GM18907 (cell line): ENCODE results near the gene UNK.

Experiments used
- ATAC-seq: cut with Tn5 transposase; IDR thresholded peaks from one replicate; pipeline ENCODE4 v1.9.1; 2021; ENCODE audit warnings: mild to moderate bottlenecking, moderate library complexity; ENCODE audit not compliant: unreplicated experiment

Gene UNK

GRCh38 chr17:75818326-75818885, 33.8 kb downstream of the UNK start:
- ATAC-seq = no peak

DNA sequence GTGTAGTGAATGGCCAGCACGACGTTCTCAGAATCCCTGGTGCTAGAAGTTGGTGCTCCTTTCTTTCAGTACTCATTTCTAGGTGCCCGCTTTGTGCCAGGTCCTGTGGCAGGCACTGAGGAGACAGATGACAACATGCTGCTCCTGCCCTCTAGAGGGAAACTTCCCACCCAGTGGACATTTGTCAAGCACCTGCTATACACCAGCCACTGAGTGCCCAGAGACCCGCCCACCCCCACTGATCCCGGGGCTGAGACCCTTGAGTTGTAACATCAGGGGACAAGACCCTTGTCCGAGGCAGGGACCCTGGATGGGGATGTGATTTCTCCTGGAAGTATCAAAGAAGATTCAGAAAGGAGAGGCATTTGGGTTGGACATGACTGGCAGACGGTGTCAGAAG, 34.5 kb downstream of the UNK start:
- no peak for ATAC-seq

- ATAC-seq = no peak
Measured at GRCh38 chr17:75819678-75820077, 35.1 kb downstream of the UNK start.

DNA sequence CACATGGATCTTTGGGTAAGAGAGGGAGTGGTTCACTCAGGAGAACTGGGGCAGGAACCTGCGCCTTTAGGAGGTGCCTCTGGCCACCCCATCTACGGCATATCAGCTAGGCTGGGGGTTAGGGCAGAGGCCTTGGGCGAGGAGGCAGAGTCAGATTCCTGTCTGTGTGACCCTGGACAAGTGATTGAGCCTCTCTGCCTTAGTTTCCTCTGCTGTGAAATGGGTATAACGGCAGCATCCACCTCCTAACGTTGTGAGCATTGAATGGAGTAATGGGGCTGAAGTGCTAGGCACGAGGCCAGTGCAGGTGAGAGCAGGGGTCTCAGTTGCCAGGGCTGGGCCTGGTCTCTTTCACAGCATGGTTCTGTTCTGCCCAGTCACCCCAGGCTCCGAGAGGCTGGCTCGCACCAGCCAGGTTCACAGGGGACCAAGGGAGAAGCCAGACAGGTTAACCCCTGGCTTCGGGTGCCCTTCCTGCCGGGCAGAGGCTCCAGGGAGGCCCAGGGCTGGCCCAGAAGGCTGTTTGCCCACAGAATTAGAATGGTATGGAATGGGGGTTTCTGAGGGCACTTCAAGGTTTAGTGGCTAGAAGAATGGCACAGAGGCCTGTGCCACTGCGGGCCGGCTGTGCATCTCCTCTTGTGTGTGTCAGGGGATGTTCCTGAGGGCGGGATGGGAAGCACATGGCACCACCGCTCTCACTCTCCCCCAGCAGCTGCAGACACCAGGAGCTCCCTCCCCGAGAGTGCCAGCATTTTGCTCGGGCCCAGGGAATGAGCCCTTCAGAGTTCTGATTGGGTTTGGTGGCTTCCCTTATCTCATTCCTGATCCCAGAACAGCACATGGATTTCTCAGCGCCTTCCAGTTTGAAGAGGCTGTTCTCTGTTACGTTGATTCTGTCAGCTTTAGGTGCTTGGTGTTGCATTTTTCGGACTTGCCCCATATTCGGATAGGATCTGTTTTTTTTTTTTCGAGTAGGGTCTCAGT, 35.8 kb downstream of the UNK start:
- ATAC-seq = no peak

- no peak for ATAC-seq
Measured at GRCh38 chr17:75821552-75821951, 36.9 kb downstream of the UNK start.

GRCh38 chr17:75822119-75822799, 37.7 kb downstream of the UNK start:
- ATAC-seq = no peak

DNA sequence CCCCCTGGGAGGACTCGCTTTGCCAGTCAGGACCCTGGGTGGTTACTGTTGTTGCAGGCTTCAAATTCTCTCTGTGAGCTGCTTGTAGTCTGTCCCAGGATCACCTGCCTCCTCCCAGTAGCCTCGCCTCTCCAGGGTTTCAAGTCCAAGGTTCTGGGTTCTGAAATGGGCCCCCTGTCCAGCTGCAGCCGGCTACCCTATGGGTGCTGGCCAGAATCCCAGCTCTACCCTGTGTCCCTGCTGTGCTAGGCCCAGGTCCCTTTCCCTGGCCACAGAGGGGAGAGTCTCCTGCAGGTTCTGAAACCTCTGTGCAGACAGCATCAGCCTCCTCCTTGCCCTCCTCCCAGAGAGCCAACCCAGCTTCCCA, 38.2 kb downstream of the UNK start:
- no peak for ATAC-seq

DNA sequence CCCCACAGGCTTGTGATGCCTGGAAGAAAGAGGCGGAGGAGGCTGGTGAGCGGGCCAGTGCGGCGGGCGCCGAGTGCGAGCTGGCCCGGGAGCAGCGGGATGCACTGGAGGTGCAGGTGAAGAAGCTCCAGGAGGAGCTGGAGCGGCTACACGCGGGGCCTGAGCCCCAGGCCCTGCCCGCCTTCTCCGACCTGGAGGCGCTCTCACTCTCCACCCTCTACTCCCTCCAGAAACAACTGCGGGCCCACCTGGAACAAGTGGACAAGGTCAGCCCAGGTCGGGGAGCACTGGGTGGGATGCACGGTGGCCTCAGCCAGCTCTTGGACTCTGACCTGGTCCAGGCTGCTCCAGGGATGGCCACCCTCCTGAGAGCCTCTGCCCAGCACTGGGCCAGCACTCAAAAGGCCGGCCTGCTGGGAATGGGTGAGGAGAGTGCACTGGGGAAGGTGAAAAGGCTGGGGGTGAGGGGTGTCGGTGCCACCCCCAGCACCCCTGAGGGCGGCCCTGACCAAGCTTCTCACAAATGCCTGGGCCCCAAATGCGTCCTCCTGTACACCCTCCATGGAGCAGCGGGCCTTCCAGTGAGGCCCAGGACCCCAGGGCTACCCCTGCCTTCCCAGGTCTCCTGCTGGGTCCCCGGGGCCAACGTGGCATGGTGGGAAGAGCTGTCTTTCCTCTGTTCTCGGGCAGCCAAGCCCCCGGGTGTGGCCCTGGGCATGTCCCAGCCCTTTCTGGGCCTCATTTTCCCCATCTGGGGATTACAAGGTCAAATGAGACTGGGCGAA, 38.8 kb downstream of the UNK start:
- ATAC-seq = no peak

DNA sequence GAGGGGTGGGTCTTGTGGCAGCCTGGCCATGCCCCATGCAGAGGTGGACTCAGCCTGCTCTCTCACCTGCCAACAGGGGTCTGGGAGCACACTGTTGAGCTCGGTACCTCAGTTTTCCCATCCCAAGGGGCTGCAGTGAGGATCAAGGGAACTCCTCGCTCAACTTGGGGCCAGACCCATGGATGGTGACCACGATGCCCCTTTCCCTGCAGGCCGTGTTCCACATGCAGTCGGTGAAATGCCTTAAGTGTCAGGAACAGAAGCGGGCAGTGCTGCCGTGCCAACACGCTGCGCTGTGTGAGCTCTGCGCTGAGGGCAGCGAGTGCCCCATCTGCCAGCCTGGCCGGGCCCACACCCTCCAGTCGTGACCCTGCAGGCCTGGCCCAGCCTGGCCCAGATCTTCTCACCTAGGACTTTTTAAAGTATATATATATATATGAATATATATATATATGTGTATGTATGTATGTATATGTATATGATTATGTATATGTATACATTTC, 39.5 kb downstream of the UNK start:
- no peak for ATAC-seq

DNA sequence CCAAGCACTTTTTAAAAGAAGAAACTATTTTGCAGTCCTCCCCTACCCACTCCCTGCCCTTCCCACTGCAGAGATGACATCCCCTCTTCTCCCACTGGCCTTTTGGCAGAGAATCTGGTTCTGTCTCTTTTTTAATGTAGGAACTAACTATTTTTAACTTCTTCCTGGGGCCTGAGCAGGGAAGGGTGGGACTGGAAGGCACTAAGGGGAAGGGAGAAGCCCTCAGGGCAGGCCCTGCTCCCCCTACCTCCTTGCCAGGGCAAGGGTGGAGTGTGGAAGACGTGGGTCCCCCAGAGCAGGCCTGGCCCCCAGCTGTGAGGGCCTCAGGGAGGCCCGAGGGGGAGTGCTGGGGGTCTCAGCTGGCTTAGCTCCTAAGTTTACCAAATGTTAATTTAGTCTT, 40.1 kb downstream of the UNK start:
- no peak for ATAC-seq

DNA sequence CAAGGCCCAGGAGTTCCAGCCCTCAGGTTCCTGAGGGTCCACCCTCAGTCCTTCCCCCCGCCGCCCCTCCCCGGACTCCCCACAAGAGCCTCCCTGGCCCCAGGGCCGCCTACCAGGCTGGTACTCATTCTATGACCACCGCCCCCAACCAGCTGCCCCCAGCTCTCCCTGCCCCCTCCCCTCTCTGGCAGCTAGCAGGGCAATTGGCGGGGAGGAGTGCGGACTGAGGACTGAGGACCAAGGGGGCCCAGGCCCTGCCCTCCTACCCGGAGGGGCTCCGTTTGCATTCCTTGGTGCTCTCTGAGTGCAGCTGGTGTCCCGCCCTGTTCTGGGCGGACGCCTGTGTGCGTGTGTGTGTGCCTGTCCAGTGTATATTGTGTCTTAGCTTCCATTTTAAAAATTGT, 40.5 kb downstream of the UNK start:
- no peak for ATAC-seq

DNA sequence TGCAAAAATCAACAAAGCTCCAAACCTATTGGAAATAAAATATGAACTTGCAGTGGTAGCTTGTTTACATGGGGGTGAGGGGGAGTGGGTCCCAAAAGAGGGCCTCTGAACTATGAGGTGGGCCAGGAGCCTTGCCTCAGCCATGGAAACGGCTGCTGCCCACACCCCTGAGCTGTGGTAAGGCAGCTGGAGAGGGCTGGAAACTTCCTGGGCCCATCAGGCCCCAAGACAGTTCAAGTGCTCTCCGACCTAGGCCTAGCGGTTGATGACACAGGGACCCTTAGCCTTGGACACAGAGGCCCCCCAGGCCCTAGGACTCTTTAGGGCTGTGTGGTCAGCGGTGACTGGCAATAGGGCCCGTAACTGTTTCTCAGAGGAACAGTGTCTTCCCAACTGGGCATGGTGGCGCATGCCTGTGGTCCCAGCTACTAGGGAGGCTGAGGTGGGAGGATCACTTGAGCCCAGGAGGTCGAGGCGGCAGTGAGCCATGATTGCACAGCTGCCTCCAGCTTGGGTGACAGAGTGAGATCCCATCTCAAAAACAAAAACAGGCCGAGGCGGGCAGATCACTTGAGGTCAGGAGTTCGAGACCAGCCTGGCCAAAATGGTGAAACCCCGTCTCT, 41.3 kb downstream of the UNK start:
- no peak for ATAC-seq

GRCh38 chr17:75826561-75827307, 42.1 kb downstream of the UNK start:
- no peak for ATAC-seq

- ATAC-seq = no peak
Measured at GRCh38 chr17:75827308-75828075, 42.9 kb downstream of the UNK start.

GRCh38 chr17:75828076-75828400, 43.4 kb downstream of the UNK start:
- no peak for ATAC-seq

DNA sequence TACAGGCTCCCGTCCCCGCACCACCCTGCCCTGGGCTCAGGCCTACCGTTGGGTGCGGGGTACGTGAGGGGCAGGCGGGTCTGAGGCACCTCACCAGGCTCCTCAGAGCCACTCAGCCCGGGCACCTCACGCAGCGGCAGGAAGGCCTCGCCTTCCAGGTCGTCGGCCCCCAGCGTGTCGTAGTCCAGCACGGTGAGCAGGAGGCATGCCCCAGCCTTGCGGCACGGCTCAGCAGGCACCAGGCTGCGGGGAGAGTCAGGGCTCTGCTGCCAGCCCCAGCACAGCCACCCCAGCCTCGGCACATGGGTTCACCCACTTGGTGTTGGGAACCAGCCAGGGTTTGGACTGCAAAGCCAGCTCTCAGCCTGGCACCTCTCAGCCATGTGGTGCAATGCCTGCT, 44.1 kb downstream of the UNK start:
- ATAC-seq = no peak

- no peak for ATAC-seq
Measured at GRCh38 chr17:75829747-75830146, 45.1 kb downstream of the UNK start.

DNA sequence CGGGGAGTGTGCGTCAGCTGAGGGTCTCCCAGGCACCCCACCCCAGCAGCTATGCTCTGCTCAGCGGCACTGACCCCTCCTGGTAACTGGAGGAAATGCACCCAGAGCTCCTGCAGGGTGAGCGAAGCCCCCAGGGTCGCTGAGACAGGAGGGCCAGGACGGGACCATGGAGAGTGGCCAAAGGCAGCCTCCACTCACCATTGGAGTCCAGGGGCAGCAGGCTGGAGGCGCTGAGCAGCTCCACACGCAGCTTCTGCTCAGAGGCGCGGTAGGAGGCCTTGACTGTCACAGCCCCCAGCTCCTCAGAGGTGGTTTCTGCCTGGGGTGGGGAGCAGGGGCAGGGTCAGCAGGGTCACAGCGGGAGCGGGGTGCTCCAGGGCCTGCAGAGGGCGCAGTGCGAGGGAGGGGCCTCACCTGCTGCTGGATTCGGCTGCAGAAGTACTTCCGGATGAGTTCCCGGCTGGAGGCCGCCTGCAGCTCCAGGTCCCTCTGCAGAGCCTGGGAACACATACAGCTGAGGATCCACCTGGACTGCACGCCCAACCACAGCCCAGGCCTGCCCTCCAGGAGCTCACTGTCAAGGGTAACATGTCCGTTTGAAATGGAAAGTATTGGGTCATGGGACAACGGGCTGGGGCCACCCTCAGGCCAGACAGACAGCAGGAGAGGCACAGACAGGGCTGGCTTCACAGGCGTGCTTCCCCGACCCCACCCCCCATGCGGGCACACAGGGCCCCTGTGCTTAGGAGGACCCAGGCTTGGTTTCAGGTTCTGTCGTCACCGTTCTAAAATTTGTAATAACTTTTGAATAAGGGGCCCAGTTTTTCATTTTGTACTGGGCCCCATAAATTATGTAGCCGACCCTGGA, 45.8 kb downstream of the UNK start:
- no peak for ATAC-seq
